HG03196 (cell line): Measurements from ENCODE around the gene GLT8D2.

Experiments
- ATAC-seq: cut with Tn5 transposase; IDR thresholded peaks from one replicate; pipeline ENCODE4 v1.9.1; 2021; ENCODE audit not compliant: unreplicated experiment

GLT8D2 gene

DNA sequence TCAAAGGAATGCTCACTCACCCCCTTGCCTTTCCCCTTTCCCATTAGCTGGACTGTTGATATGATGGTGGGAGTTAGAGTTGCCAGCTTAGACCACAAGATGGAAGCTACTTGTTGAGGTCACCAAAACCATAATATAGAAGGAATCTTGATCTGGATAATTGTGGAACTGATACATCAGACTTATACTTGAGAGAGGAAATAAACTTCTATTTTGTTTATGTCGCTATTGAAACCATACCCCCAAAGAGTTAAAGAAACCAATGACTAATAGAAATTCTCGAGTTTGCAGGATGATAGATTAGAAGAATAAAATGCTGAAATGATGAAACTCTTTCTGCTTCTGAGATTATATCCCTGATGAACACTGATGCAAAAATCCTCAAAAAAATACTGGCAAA, 46.4 kb downstream of the GLT8D2 start:
- ATAC-seq = no peak

DNA sequence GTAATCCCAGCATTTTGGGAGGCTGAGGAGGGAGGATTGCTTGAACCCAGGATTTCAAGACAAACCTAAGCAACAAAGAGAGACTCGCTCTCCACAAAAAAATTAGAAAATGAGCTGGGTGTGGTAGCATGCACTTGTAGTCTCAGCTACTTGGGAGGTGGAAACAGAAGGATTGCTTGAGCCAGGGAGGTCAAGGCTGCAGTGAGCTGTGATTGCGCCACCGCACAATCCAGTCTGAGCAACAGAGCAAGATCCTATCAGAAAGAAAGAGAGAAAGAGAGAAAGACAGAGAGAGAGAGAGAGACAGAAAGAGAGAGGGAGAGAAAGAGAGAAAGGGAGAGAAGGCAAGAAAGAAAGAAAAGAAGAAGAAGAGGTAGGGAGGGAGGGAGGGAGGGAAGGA, 47.3 kb downstream of the GLT8D2 start:
- ATAC-seq = no peak

DNA sequence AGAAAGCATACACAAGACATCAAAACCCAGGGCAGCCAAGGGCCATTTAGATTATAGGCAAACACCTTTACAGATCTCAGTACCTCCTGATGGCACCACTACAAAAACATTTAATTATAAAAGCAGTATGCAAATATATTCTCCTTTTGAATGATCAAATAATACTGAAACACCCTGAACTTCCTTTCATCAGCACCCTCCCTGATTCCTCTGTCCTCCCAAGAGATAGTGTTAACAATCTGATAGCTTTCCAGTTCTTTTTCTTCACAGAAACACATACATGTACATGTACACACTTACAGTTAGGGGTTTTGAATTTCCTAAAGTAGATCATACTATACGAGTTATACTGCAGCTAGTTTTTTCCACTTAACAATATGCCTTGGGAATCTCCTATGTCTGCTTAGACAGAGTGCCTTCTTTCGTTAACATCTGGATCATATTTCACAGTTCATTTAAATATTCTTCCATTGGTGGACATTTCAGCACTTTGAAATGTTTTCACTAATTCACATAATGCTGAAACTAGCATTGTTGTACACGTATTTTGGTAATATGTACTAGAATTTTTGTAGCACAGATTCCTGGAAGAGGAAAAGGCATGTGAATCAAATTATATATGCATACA, 49.1 kb downstream of the GLT8D2 start:
- no peak for ATAC-seq

DNA sequence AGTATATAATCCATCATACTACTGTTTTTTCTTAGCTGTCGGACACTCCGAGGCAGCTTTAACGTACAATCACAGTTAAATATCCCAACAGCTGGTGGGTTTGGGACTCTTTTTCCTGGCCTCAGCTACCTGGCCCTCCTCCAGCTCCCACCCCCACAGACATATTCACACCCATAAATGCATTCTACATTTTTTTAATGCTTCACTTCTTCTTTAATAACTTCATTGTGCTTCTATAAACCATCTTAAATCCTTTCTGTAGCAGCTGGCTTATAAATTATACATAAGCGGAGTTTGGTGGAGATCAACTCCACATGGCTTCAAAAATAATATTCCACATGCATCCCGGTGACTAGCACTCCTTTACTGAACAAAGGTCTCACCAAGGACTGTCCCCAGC, 51.0 kb downstream of the GLT8D2 start:
- ATAC-seq = no peak

GRCh38 chr12:103997286-103997900, 52.6 kb downstream of the GLT8D2 start:
- no peak for ATAC-seq

DNA sequence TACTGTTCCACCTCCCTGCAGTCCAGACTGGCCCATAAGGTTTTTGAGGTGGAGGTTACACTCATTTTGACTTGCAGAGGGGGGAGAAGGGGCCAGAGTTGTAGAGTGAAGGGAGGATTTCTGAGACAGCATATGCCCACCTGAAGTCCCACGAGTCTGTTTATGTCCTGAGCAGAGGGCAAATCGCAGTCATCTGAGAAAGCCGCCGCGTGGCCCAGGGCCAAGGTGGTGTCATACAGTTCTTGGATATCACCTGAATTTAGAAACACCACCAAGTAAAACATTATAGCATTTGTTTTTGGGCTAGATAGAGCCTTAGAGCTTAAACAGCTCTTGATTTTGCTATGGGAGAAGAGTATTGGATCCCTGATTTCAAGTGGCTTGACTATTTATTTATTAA, 53.4 kb downstream of the GLT8D2 start:
- no peak for ATAC-seq

GRCh38 chr12:103994235-103994634, 55.8 kb downstream of the GLT8D2 start:
- ATAC-seq = no peak

- ATAC-seq = no peak
Measured at GRCh38 chr12:103986829-103987228, 63.2 kb downstream of the GLT8D2 start.

GRCh38 chr12:103978384-103978982, 71.5 kb downstream of the GLT8D2 start:
- ATAC-seq = no peak

GRCh38 chr12:103975368-103975767, 74.6 kb downstream of the GLT8D2 start:
- no peak for ATAC-seq

DNA sequence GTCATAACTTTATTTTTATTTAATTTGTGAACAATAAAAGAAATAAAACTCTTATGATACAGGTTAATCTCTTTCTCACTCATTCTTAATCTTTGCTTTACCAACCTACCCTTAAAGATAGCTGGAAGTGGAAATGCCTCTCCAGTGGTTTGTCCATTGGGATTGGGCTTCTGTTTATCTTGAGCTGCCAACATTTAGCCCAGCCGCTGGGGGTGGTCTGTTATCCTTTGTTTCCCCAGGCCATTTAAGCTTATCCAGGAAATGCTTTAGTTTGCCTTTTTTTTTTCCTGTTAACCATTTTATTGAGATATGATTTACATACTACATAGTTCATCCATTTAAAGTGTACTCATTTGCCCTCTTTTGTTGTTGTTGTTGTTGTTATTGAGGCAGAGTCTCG, 76.1 kb downstream of the GLT8D2 start:
- ATAC-seq = no peak

DNA sequence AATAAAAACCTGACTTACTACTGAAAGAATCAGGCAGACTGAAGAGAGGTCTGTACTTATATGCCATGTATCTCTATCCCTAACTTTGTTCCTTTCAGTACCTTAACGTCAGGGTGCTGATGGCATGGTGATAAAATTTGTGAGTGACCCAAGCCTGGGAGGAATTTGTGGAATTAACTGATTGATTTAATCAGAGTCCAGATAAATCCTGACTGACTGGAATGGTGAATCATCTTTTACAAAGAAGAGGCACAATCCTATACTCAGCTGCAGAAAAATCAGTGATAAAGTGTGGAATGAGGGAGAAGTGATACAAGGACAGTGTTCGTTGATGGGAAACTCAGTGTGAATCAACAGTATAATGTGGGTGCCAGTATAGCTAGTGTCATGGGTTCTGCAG, 80.6 kb downstream of the GLT8D2 start:
- ATAC-seq = no peak

- ATAC-seq = no peak
Measured at GRCh38 chr12:103966736-103967135, 83.3 kb downstream of the GLT8D2 start.

DNA sequence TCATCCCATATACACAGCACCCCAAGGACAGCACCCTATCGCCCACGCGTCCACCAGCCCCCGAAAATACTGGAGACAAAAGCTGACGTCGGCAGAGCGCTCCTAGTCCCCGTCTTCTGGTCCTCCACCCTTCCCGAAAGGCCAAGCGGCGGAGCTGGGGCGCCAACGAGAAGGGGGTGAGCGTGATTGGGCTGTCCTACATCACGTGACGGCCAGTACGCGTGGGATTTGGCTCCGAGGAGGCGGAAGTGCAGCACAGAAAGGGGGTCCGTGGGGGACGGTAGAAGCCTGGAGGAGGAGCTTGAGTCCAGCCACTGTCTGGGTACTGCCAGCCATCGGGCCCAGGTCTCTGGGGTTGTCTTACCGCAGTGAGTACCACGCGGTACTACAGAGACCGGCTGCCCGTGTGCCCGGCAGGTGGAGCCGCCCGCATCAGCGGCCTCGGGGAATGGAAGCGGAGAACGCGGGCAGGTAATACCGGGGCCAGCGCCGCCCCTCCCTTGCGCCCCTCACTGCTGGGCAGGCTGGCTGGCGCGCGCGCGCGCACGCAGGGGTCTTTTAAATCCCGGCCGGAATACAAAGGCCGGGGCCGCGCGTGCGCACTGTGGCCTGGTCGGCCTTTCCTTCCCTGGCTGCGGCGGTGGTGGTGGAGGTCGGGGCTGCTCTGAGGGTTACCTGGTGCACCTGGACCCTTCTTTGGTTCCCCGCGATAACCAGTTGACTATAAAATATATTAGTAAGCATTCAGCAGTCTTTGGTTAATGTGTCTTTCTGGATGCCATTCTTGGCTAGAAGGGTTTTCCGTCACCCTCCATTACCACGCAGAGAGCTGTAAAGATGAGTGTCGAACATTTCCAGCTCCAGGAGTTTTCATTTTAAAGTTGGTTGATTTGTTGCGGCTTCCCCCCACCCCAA, 84.1 kb downstream of the GLT8D2 start, which contains the start of gene TDG:
TDG (plus strand) TSS at position 283 of the 915 bp plus-strand sequence; CDS start at position 449, 166 bp downstream.
- ATAC-seq = peak; percentile 93

GRCh38 chr12:103965255-103965589, 84.8 kb downstream of the GLT8D2 start:
- no peak for ATAC-seq

DNA sequence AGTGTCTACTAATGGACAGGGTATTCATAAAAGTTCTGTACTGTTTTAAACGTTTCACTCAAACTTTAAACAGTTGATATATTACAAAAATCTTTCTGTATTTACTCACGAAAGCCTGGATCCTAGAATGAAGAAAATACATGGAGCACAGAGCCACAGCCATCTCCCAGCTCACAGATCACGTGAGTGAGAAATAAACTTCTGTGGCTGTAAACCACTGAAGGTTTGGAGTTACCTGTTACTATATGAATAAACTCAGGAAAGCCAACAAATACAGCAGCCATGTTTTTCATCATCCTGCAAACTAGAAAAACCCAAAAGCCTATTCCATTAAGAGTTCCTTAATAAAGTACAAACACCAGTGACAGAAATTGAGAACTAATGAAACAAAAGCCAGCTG, 85.2 kb downstream of the GLT8D2 start:
- ATAC-seq = no peak

- ATAC-seq = no peak
Measured at GRCh38 chr12:103962493-103962892, 87.5 kb downstream of the GLT8D2 start.

DNA sequence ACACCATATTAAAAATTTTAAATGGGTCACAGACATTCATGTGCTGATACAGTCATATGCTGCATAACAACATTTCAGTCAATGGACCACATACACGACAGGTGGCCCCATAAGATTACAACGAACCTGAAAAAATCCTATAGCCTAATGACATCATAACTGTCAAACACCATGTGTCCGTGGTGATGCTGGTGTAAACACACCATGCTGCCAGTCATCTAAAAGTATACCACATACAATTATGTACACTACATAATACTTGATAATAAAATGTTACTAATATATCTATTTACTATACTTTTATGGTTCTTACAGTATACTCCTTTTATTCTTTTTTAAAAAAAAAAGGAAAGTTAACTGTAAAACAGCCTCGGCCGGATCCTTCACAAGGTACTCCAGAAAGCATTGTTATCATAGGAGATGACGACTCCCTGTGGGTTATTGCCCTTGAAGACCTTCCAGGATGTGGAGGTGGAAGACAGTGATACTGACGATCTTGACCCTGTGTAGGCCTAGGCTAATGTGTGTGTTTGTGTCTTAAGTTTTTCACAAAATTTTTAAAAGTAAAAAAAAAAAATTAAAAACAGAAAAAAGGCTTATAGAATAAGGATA, 89.3 kb downstream of the GLT8D2 start:
- no peak for ATAC-seq

DNA sequence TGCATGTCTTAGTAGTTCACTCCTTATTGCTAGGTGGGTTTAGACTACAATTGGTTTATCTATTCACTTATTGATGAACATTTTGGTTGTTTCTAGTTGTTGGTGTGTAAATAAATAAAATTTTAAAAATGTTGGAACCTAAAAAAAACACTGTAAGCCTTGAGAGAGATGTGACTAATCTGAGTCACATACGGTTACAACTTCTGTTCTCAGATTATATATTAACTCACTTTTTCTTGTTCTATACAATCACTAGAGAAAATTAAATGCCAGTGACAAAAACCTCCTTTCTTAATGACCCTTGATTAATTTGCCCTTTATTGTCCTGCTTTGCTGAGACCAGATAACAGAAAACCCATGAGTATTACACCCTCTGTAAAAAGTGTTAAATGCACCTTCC, 91.4 kb downstream of the GLT8D2 start:
- ATAC-seq = no peak

DNA sequence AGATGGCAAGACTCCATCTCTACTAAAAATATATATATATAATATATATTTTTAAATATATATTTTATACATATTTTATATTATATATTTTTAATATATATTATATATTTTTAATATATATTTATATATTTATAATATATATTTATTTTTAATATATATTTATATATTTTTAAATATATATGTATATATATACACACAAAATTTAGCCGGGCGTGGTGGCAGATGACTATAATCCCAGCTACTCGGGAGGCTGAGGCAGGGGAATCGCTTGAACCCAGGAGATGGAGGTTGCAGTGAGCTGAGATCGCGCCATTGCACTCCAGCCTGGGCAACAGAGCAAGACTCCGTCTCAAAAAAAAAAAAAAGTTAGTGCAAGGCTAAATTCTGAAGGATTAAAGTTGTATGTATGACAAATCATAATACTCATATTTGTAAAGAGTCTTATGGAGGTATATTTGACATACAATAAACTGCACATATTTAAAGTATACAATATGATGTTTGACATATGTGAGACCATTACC, 92.1 kb downstream of the GLT8D2 start:
- ATAC-seq = no peak

DNA sequence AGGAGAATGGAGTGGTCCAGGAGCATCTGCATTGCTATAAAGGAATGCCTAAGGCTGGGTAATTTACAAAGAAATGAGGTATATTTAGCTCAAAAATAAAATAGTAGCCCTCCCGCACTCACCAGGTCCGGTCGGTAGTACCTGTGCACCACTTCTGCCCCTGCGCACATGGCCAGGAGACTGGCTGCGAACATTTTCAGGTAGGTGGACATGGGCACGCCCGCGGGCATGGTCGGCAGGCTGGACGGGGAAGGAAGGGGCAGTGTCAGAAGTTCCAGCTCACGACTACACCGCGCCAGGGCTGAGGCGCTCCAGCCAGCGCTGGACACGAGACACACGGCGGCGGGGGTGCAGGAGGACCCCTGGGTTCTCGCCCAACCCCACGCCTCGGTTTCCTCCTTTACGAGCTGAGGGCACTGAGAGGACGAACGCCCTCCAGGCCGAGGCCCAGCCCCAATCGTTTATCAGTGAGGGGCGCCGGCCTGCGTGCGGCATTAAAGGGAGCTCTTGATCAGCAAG, 93.4 kb downstream of the GLT8D2 start:
- ATAC-seq = peak; percentile 33
